MM.1S (cell line): ENCODE results near the gene LIPA.

Experiments used
- CTCF ChIP-seq: fragments of 300-600 bp; sonication (generic); IDR thresholded peaks from 2 replicates; pipeline ENCODE4 v1.5.1; 2016; ENCODE audit warnings: antibody characterized with exemption, low read length, mixed read lengths
- EZH2 ChIP-seq: fragments of 300-600 bp; sonication (generic); optimal IDR thresholded peaks from 2 replicates; pipeline ENCODE3; 2017; ENCODE audit warnings: low read depth, mild to moderate bottlenecking, antibody characterized with exemption, low read length, mixed read lengths
- EZH2phosphoT487 ChIP-seq: fragments of 300-600 bp; sonication (generic); IDR thresholded peaks from 2 replicates; pipeline ENCODE4 v1.6.1; 2018; ENCODE audit warnings: antibody characterized with exemption, low read length

- TF ChIP-seq EZH2 (no peak), CTCF (no peak), EZH2phosphoT487 (no peak)
Measured at GRCh38 chr10:89238956-89239644, 12.5 kb downstream of the LIPA start.
